Bronchial epithelial cell (primary cell): ENCODE results near the gene RAB25. TPM values are rescaled to one million over a fixed set of nuclear protein-coding genes. Genes with fewer than 3 reads are reported as not detected.

Experiments
- DNase-seq: peaks from one replicate; pipeline ENCODE4 v3.0.0-alpha.2; 2010; ENCODE audit warnings: low read depth
- FAIRE-seq: peaks from 2 replicates; lab custom pipeline; 2011; peaks lifted over from hg19 to GRCh38; lab: Jason Lieb, UNC
- H3K27me3 ChIP-seq: 2 replicates; pipeline ENCODE4 v1.5.1; 2011; ENCODE audit warnings: low read length; ENCODE audit not compliant: control insufficient read depth, insufficient read depth
- H3K36me3 ChIP-seq: 2 replicates; pipeline ENCODE4 v1.5.1; 2011; ENCODE audit warnings: low read length; ENCODE audit not compliant: control insufficient read depth, insufficient read depth
- H3K4me3 ChIP-seq: 2 replicates; pipeline ENCODE4 v1.5.1; 2011; ENCODE audit warnings: mild to moderate bottlenecking, low read depth, low read length, control low read depth
- CTCF ChIP-seq: IDR thresholded peaks from 2 replicates; pipeline ENCODE4 v1.5.1; 2011; ENCODE audit warnings: mild to moderate bottlenecking, moderate library complexity, low read length, control low read depth, inconsistent platforms; ENCODE audit not compliant: insufficient read depth, severe bottlenecking
- total RNA-seq: library from RNA; depleted of rRNA; stranded (reverse); fragments of >200 nt; gene quantifications from 2 replicates; pipeline ENCODE4 v1.2.1, GENCODE V29; 2014

RAB25 gene
- total RNA-seq, 1 donor from 2014 or later: 30.3 TPM

GRCh38 chr1:156112276-156113137, 51.5 kb downstream of the RAB25 start:
- no peaks in the 10 kb centered on the region for H3K27me3 ChIP-seq
- FAIRE-seq (no peak), DNase-seq (no peak)
- no peaks in the 10 kb centered on the region for H3K36me3 ChIP-seq
- H3K4me3 ChIP-seq: no peak overlapping the region
- no peak for TF ChIP-seq CTCF

- FAIRE-seq (no peak), DNase-seq (no peak)
- TF ChIP-seq CTCF: no peak
- Histone ChIP-seq H3K36me3 (no peaks in the 10 kb centered on the region), H3K27me3 (no peaks in the 10 kb centered on the region), H3K4me3 (no peak overlapping the region)
Observed at GRCh38 chr1:156113282-156113950, 52.5 kb downstream of the RAB25 start.

- peak within 1 kb of the TSS; percentile 100 for H3K4me3 ChIP-seq
- FAIRE-seq (no peak), DNase-seq (peak; percentile 93)
- no peaks in the 10 kb centered on the region for H3K27me3 ChIP-seq
- H3K36me3 ChIP-seq: no peaks in the 10 kb centered on the region
- no peak for TF ChIP-seq CTCF
Observed at GRCh38 chr1:156114101-156114918, 53.4 kb downstream of the RAB25 start, which contains the start of gene LMNA. TSS of gene LMNA (plus strand) at chr1:156114711. CDS start at chr1:156114919, 208 bp downstream.

GRCh38 chr1:156114919-156115513, 54.1 kb downstream of the RAB25 start:
- no peak for FAIRE-seq
- no peak for TF ChIP-seq CTCF
- Histone ChIP-seq H3K36me3 (peaks cover 4% of the 10 kb centered on the region), H3K27me3 (no peaks in the 10 kb centered on the region), H3K4me3 (peak overlapping the region; percentile 100)
- DNase-seq: no peak
